ENCODE results near the gene ZDHHC19. TPM values are rescaled to one million over a fixed set of nuclear protein-coding genes. Genes with fewer than 3 reads are reported as not detected.

ZDHHC19 gene
- total RNA-seq, 6 experiments from 2014 or later = 0.18 to 5.8 (median 0.80) TPM

GRCh38 chr3:196194542-196194915 lies 16.7 kb downstream of the ZDHHC19 start:
- Histone ChIP-seq H3K4me1 (peaks cover 0 to 23% (median 0%) of the 10 kb centered on the region in 4 donors), H3K4me3 (no peak overlapping the region), H3K36me3 (no peaks in the 10 kb centered on the region), H3K27me3 (no peaks in the 10 kb centered on the region), H3K27ac (no peak overlapping the region), H3K9me3 (no peaks in the 10 kb centered on the region)
- 80% methylated on average over 1 of the region's 5 CpGs for WGBS (ENCODE audit: insufficient coverage, low coverage, low lambda C conversion rate, missing lambda C conversion rate)
- TF ChIP-seq POLR2A (IDR thresholded peaks at IDR 0.05) (no peak), CTCF (IDR thresholded peaks at IDR 0.05) (no peak)
- DNase-seq (no peak), ATAC-seq (no peak)
- intact Hi-C loops (cut with DNase I) = loop anchor here (5.0 to 10.0 kb wide), 2 partner anchors 122 to 150 kb away; no protein-coding TSS in a partner anchor

GRCh38 chr3:196193736-196194541 lies 17.3 kb downstream of the ZDHHC19 start:
- WGBS (ENCODE audit: insufficient coverage, low coverage, low lambda C conversion rate, missing lambda C conversion rate) = 4% methylated on average over 4 of the region's 13 CpGs
- intact Hi-C loops (cut with DNase I) = loop anchor here (5.0 to 10.0 kb wide), 2 partner anchors 122 to 149 kb away; no protein-coding TSS in a partner anchor

GRCh38 chr3:196193133-196193735 lies 18.0 kb downstream of the ZDHHC19 start:
- no peaks in the 10 kb centered on the region for H3K36me3 ChIP-seq
- peak overlapping the region in 2 of 3 donors; percentile 40 to 54 for H3K27ac ChIP-seq
- no peak for DNase-seq
- TF ChIP-seq CTCF (IDR thresholded peaks at IDR 0.05) = no peak
- TF ChIP-seq POLR2A (IDR thresholded peaks at IDR 0.05) = no peak
- H3K4me1 ChIP-seq = peaks cover 0 to 23% (median 0%) of the 10 kb centered on the region in 4 donors
- intact Hi-C loops (cut with DNase I) = loop anchor here (5.0 to 10.0 kb wide), 2 partner anchors 121 to 148 kb away; no protein-coding TSS in a partner anchor
- 82% methylated on average over 9 of the region's 15 CpGs for WGBS (ENCODE audit: insufficient coverage, low coverage, low lambda C conversion rate, missing lambda C conversion rate)
- no peak overlapping the region for H3K4me3 ChIP-seq
- H3K27me3 ChIP-seq = no peaks in the 10 kb centered on the region
- no peaks in the 10 kb centered on the region for H3K9me3 ChIP-seq
- no peak for ATAC-seq

More at GRCh38 chr3:196193736-196194541, 17.3 kb downstream of the ZDHHC19 start:
- ATAC-seq (peak; percentile 64 to 82 (median 74)), DNase-seq (peak in 2 of 3 donors; percentile 81 to 87)
- no peak for TF ChIP-seq CTCF (IDR thresholded peaks at IDR 0.05)
- TF ChIP-seq POLR2A (IDR thresholded peaks at IDR 0.05) = no peak
- H3K4me3 ChIP-seq = no peak overlapping the region
- H3K27me3 ChIP-seq = no peaks in the 10 kb centered on the region
- peak overlapping the region in 1 of 3 donors; percentile 34 for H3K27ac ChIP-seq
- peaks cover 0 to 23% (median 0%) of the 10 kb centered on the region in 4 donors for H3K4me1 ChIP-seq
- no peaks in the 10 kb centered on the region for H3K9me3 ChIP-seq
- no peaks in the 10 kb centered on the region for H3K36me3 ChIP-seq

- peaks cover 0 to 23% (median 0%) of the 10 kb centered on the region in 4 donors for H3K4me1 ChIP-seq
- TF ChIP-seq CTCF (IDR thresholded peaks at IDR 0.05) = no peak
- TF ChIP-seq POLR2A (IDR thresholded peaks at IDR 0.05) = no peak
- no peaks in the 10 kb centered on the region for H3K9me3 ChIP-seq
- no peaks in the 10 kb centered on the region for H3K36me3 ChIP-seq
- ATAC-seq (peak; percentile 4 to 53 (median 34)), DNase-seq (peak in 1 of 3 donors; percentile 71)
- H3K27ac ChIP-seq = peak overlapping the region; percentile 15 to 54 (median 40)
- H3K4me3 ChIP-seq = no peak overlapping the region
- 39% methylated on average over 9 of the region's 14 CpGs for WGBS (ENCODE audit: insufficient coverage, low coverage, low lambda C conversion rate, missing lambda C conversion rate)
- intact Hi-C loops (cut with DNase I) = loop anchor here (5.0 to 10.0 kb wide), 2 partner anchors 120 to 148 kb away; no protein-coding TSS in a partner anchor
- H3K27me3 ChIP-seq = no peaks in the 10 kb centered on the region
Measured at GRCh38 chr3:196192524-196193051, 18.6 kb downstream of the ZDHHC19 start.
